GM23338 (cell line): ENCODE measurements around the gene TMEM271. TPM values are rescaled to one million over a fixed set of nuclear protein-coding genes. Genes with fewer than 3 reads are reported as not detected.

Experiments
- ATAC-seq: fragments of 200-7000 bp; cut with Tn5 transposase; 3 replicates; pipeline ENCODE4 v1.9.1; 2020
- DNase-seq: peaks from one replicate; pipeline ENCODE4 v3.0.0-alpha.2; 2015; ENCODE audit warnings: low spot score
- H2AFZ ChIP-seq: fragments of 200-600 bp; sonication (generic); 2 replicates; pipeline ENCODE4 v1.8.0; 2016; ENCODE audit warnings: antibody characterized with exemption, mild to moderate bottlenecking, moderate library complexity
- H3F3A ChIP-seq: fragments of 200-600 bp; sonication (generic); replicated peaks from 2 replicates; pipeline ENCODE4 v1.8.0; 2017; ENCODE audit warnings: antibody characterized with exemption, mixed run types, low read depth
- H3K27ac ChIP-seq: fragments of 200-600 bp; sonication (generic); 2 replicates; pipeline ENCODE4 v1.6.1; 2016; ENCODE audit warnings: low read depth
- H3K27me3 ChIP-seq: fragments of 200-600 bp; sonication (generic); 2 replicates; pipeline ENCODE4 v1.8.0; 2016; ENCODE audit warnings: mild to moderate bottlenecking, mixed run types, moderate library complexity; ENCODE audit not compliant: insufficient read depth
- H3K36me3 ChIP-seq: fragments of 200-600 bp; sonication (generic); 2 replicates; pipeline ENCODE4 v1.8.0; 2016; ENCODE audit warnings: mild to moderate bottlenecking; ENCODE audit not compliant: insufficient read depth
- H3K4me1 ChIP-seq: fragments of 200-600 bp; sonication (generic); 2 replicates; pipeline ENCODE4 v1.8.0; 2016; ENCODE audit warnings: mild to moderate bottlenecking, moderate library complexity; ENCODE audit not compliant: insufficient read depth
- H3K4me2 ChIP-seq: fragments of 200-600 bp; sonication (generic); 2 replicates; pipeline ENCODE4 v1.7.1; 2017; ENCODE audit warnings: mixed run types
- H3K4me3 ChIP-seq: fragments of 200-600 bp; sonication (generic); 2 replicates; pipeline ENCODE4 v1.6.1; 2016; ENCODE audit warnings: mixed run types
- H3K79me2 ChIP-seq: fragments of 200-600 bp; sonication (generic); replicated peaks from 2 replicates; pipeline ENCODE4 v1.8.0; 2017; ENCODE audit warnings: mild to moderate bottlenecking; ENCODE audit not compliant: insufficient read depth
- H3K9me2 ChIP-seq: fragments of 200-600 bp; sonication (generic); 2 replicates; pipeline ENCODE4 v1.8.0; 2017; ENCODE audit not compliant: insufficient read depth
- H4K20me1 ChIP-seq: fragments of 200-600 bp; sonication (generic); replicated peaks from 2 replicates; pipeline ENCODE4 v1.8.0; 2017; ENCODE audit warnings: mild to moderate bottlenecking; ENCODE audit not compliant: insufficient read depth
- H3K27ac Mint-ChIP-seq: 2 replicates; pipeline ENCODE4 v1.8.0; 2020; ENCODE audit warnings: inconsistent platforms, mild to moderate bottlenecking, moderate library complexity, mixed read lengths
- H3K27me3 Mint-ChIP-seq: 3 replicates; pipeline ENCODE4 v1.8.0; 2022; ENCODE audit warnings: low read depth, mild to moderate bottlenecking, moderate library complexity, mixed read lengths, inconsistent platforms; ENCODE audit not compliant: insufficient read depth, poor library complexity
- H3K36me3 Mint-ChIP-seq: 3 replicates; pipeline ENCODE4 v1.8.0; 2021; ENCODE audit warnings: low read depth, mild to moderate bottlenecking, inconsistent platforms, moderate library complexity, mixed read lengths
- H3K4me1 Mint-ChIP-seq: 3 replicates; pipeline ENCODE4 v1.8.0; 2020; ENCODE audit warnings: mild to moderate bottlenecking, inconsistent platforms, mixed read lengths
- H3K4me3 Mint-ChIP-seq: 3 replicates; pipeline ENCODE4 v1.8.0; 2021; ENCODE audit warnings: moderate library complexity, mild to moderate bottlenecking, inconsistent platforms, mixed read lengths
- H3K9me3 Mint-ChIP-seq: 3 replicates; pipeline ENCODE4 v1.8.0; 2020; ENCODE audit warnings: moderate library complexity, mild to moderate bottlenecking, inconsistent platforms, mixed read lengths
- CREB1 ChIP-seq: fragments of 250-450 bp; sonication (Bioruptor Pico); IDR thresholded peaks from 2 replicates; pipeline ENCODE4 v1.5.0; 2020; ENCODE audit warnings: low read depth, mild to moderate bottlenecking, moderate library complexity
- CTCF ChIP-seq, 2 experiments: fragments of 200-600 bp in 1 of 2; sonication (generic) in 1 of 2; conservative IDR thresholded peaks; 2 replicates each; pipeline versions ENCODE4 v1.5.1 to v1.6.1; 2016 to 2017; ENCODE audit warnings: antibody characterized with exemption in 2 of 2, low read depth in 2 of 2, mild to moderate bottlenecking in 2 of 2, moderate library complexity in 1 of 2
- ETS1 ChIP-seq: IDR thresholded peaks from 2 replicates; pipeline ENCODE4 v1.6.1; 2016; ENCODE audit warnings: antibody characterized with exemption
- EZH2 ChIP-seq: fragments of 200-600 bp; sonication (generic); IDR thresholded peaks from one replicate; pipeline ENCODE4 v1.8.0; 2017; ENCODE audit warnings: antibody characterized with exemption, mild to moderate bottlenecking, low read depth; ENCODE audit not compliant: unreplicated experiment
- EZH2phosphoT487 ChIP-seq: fragments of 200-600 bp; sonication (generic); IDR thresholded peaks from one replicate; pipeline ENCODE4 v1.8.1; 2018; ENCODE audit warnings: antibody characterized with exemption; ENCODE audit not compliant: unreplicated experiment
- JUNB ChIP-seq: IDR thresholded peaks from one replicate; pipeline ENCODE4 v1.6.1; 2016; ENCODE audit warnings: antibody characterized with exemption; ENCODE audit not compliant: unreplicated experiment
- NANOG ChIP-seq: IDR thresholded peaks from 2 replicates; pipeline ENCODE4 v1.6.1; 2016; ENCODE audit warnings: antibody characterized with exemption, borderline replicate concordance
- POLR2AphosphoS5 ChIP-seq: IDR thresholded peaks from 2 replicates; pipeline ENCODE4 v1.6.1; 2016; ENCODE audit warnings: antibody characterized with exemption, low read depth
- REST ChIP-seq: IDR thresholded peaks from one replicate; pipeline ENCODE4 v1.6.1; 2018; ENCODE audit warnings: antibody characterized with exemption; ENCODE audit not compliant: unreplicated experiment
- STAT1 ChIP-seq: IDR thresholded peaks from one replicate; pipeline ENCODE4 v1.6.1; 2016; ENCODE audit warnings: antibody characterized with exemption; ENCODE audit not compliant: unreplicated experiment
- ZNF114 ChIP-seq: fragments of 250-450 bp; sonication (Bioruptor Pico); IDR thresholded peaks from 2 replicates; pipeline ENCODE4 v1.5.0; 2020; ENCODE audit warnings: mild to moderate bottlenecking, moderate library complexity
- ZNF331 ChIP-seq: fragments of 250-450 bp; sonication (Bioruptor Pico); IDR thresholded peaks from 2 replicates; pipeline ENCODE4 v1.5.0; 2020; ENCODE audit warnings: low read depth, mild to moderate bottlenecking, moderate library complexity
- ZNF462 ChIP-seq: fragments of 250-450 bp; sonication (Bioruptor Pico); IDR thresholded peaks from 2 replicates; pipeline ENCODE4 v1.5.0; 2020; ENCODE audit warnings: mild to moderate bottlenecking, moderate library complexity
- polyA plus RNA-seq: library from polyadenylated mRNA; unstranded; fragments of >200 nt; fragmentation: Nextera tagmentation; extraction: Ambion mirVana; gene quantifications from 2 replicates; pipeline ENCODE4 v1.2.1, GENCODE V29; 2016
- total RNA-seq: library from RNA; depleted of rRNA; stranded (reverse); fragments of >200 nt; shearing (Covaris generic); gene quantifications from 2 replicates; pipeline ENCODE4 v1.2.3, GENCODE V29; 2014

The TMEM271 gene
- total and polyA plus RNA-seq, 2 experiments from 2014 or later = 0.11 TPM; not detected in 1

- ATAC-seq (peak; percentile 10; the same call in 2 of the 3 replicates), DNase-seq (peak; percentile 37)
- Histone ChIP-seq H3K27me3 (no peaks in the 10 kb centered on the region), H4K20me1 (no peaks in the 10 kb centered on the region), H3K36me3 (no peaks in the 10 kb centered on the region), H2AFZ (peak overlapping the region; percentile 76; the same call in 1 of the 2 replicates), H3K4me2 (no peak overlapping the region), H3F3A (no peaks in the 10 kb centered on the region), H3K27ac (no peak overlapping the region), H3K79me2 (no peaks in the 10 kb centered on the region), H3K9me2 (no peaks in the 10 kb centered on the region), H3K4me3 (no peak overlapping the region), H3K4me1 (no peaks in the 10 kb centered on the region; the same call in 1 of the 2 replicates)
- H3K36me3 Mint-ChIP-seq = no peaks in the 10 kb centered on the region
- no peak overlapping the region; the same call in 2 of the 3 replicates for H3K4me3 Mint-ChIP-seq
- no peaks in the 10 kb centered on the region for H3K9me3 Mint-ChIP-seq
- H3K27me3 Mint-ChIP-seq = peaks cover 11% of the 10 kb centered on the region
- no peak for TF ChIP-seq POLR2AphosphoS5
- no peak for TF ChIP-seq ZNF114
- no peak for TF ChIP-seq JUNB
- no peak for TF ChIP-seq ZNF331 (CRISPR knock-in tag)
- no peak for TF ChIP-seq CREB1 (CRISPR knock-in tag)
- TF ChIP-seq CTCF (conservative IDR thresholded peaks at IDR 0.05; ENCODE audit: low read depth in 2 of 2) = no peak
- no peak for TF ChIP-seq REST
- no peak for TF ChIP-seq EZH2phosphoT487
- no peak for TF ChIP-seq NANOG
- no peak for TF ChIP-seq EZH2
- no peak for TF ChIP-seq ZNF462 (CRISPR knock-in tag)
- no peak for TF ChIP-seq STAT1
- TF ChIP-seq ETS1 = no peak
- H3K27ac Mint-ChIP-seq = no peak overlapping the region
- peaks cover 10% of the 10 kb centered on the region for H3K4me1 Mint-ChIP-seq
Measured at GRCh38 chr4:623914-624566, 47.9 kb upstream of the TMEM271 start.
